Measurements from ENCODE around the gene DPM2.

Gene DPM2

DNA sequence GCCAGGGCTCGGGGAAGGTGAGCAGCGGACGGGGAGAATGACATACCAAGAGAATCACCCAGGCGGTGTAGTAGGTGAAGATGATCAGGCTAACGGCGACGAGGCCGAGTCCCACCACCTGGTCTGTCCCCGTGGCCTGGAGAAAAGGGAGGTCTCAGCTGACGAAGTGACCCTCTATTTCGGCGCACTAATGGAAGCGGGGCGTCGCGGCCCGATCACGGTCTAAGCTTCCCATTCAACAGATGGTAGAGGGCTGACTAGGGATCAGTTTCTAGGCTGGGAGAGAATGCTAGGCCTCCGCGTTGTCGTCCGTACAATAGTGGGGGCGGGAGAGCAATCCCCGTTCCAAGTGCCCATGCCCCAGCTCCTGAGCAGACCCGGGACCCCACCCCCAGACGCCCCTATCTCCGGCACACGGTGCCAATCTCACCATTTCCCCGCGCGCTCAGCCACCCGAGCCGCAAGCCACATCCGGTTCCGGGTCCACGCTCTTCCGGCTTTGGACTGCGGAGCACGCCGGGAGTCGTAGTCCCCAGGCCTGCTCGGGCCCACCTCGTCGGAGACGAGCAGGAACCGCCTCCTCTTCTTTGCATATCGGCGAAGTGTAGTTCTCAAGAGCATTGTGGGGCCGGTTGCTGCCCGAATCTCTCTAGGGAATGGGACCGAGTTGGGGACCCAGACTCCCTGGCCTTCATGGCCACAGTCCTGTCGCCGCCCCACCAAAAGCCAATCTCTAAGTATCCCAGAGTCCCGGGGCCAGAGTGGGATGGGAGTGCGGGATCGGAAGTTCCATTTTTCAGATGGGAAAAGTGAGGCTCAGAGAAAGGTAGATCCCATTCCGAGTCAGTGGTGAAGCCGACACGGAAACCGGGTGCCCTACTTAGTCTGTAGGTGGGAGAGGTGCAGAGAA lies at the start of gene DPM2:
DPM2 (minus strand) TSS at position 467 of the 910 bp plus-strand sequence; CDS start at position 433, 34 bp downstream.
- peak; percentile 74 for DNase-seq (ENCODE audit: low read depth)

DNA sequence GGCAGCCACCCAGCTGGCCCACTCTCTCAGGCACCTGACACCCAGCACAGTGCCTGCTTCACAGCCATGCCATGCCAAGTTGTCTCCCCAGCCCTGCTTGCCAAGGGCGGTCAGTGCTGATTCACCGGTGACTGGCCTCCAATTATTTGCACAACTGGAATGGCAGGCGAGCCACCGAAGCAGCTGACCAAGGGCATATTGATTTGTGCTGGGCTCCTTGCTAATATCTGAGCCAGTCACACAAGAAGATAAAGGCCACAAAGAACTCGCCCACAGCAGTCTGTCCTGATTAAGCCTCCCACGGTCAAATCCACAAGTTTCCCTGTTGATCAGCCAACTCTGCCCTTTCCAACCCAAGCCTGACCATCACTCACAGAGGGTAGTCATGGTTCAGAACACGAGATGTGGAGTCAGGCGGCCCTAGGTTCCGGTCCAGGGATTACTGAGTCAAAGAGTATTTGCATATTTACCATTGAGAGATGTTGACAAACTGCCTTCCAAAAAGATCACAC lies 49.5 kb upstream of the DPM2 start:
- DNase-seq (ENCODE audit: low read depth) = no peak

- no peak for DNase-seq (ENCODE audit: low read depth)
Measured at GRCh38 chr9:127985011-127985410, 47.4 kb upstream of the DPM2 start.

DNA sequence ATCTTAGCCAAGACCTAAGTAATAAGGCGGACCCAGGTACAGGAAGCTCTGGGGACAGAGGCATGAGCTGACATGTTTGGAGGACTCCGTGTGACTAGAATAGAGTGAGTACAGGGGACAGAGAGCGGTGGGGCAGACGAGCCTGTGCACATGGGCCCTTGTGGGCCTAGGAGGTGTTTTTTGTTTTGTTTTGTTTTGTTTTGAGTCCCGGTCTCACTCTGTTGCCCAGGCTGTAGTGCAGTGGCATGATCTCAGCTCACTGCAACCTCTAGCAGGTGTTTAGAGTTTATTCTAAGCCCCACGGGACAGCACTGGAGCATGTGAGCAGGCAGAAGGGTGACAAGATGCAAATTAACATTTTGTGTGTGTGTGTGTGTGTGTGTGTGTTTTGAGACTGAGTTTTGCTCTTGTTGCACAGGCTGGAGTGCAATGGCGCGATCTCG lies 46.2 kb upstream of the DPM2 start:
- no peak for DNase-seq (ENCODE audit: low read depth)

GRCh38 chr9:127982912-127983311 lies 45.3 kb upstream of the DPM2 start:
- no peak for DNase-seq (ENCODE audit: low read depth)

DNA sequence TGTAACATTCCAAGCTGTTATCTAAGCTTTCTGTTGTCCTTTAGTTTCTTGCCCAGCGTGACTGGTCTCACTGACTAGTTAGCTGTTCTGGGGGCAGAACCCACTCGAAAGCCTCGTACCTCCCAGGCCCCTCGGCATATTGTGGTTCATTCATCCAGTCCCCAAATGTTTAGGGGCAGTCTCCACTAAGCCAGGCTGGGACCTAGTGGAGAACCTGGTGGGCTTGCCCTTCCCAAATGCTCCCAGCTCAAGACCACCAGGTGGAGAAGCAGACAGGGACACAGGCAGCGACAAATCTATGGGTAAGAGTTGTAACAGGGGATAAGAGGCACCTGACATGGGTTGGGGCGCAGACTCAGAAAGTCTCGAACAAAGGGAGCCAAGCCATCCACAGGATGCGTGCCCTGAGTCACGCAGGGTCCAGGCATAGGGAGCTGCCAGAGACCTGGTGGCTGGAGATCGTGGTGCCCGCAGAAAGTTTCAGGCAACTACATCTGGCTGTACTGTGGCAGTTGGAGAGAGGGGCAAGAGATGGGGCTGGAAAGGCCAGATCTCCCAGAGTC lies 44.0 kb upstream of the DPM2 start:
- DNase-seq (ENCODE audit: low read depth) = no peak

GRCh38 chr9:127980706-127981558 lies 43.3 kb upstream of the DPM2 start, which contains the start of gene EEIG1:
EEIG1 (minus strand) TSS chr9:127980989; CDS start chr9:127980137, 852 bp downstream.
- peak; percentile 97 for DNase-seq (ENCODE audit: low read depth)

DNA sequence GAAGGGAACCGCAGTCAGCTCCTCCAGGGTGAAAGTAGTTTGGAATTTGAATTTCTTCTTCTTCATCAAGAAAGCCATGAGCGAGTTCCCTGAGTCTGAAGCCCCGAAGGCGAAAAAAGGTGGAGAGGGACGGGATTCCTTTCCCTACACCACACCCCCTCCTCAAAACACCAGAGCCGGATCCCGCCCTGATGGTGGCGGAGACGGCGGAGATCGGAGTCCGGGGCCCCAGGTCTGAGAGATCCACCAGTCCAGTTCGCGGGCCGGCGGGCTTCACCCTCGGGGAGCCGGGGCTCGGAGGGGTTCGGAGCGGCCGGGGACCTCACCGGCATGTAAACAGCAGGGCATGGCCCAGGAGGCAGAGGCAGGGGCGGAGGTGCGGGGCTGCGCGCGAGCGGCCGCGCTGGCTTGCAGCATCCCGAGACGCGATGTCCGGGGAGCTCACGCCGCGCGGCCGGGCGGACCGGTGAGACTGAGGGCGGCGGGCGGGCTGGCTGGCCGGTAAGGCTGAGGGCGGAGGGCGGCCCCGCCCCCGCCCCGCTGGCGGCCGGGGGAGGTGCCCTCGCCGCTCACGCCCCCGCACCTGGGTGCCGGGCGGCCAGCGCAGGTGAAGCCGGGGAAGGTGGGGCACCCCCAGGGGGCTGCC lies 42.5 kb upstream of the DPM2 start:
- DNase-seq (ENCODE audit: low read depth) = peak; percentile 49

- DNase-seq (ENCODE audit: low read depth) = no peak
Measured at GRCh38 chr9:127979333-127980059, 41.8 kb upstream of the DPM2 start.

DNA sequence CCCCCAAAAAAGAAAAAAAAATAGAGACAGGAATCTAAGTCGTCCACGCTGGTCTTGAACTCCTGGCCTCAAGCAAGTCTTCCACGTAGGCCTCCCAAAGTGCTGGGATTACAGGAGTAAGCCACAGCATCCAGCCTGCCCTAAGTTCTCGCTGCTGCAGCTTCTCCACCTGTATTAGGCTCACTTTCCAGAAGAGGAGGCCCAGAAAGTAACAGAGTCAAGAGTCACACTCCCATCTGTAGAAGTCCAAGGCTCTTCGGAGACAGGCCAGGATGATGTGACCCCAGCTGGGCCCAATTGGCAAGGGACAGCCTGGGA lies 41.3 kb upstream of the DPM2 start:
- no peak for DNase-seq (ENCODE audit: low read depth)

- no peak for DNase-seq (ENCODE audit: low read depth)
Measured at GRCh38 chr9:127977884-127978647, 40.4 kb upstream of the DPM2 start.

DNA sequence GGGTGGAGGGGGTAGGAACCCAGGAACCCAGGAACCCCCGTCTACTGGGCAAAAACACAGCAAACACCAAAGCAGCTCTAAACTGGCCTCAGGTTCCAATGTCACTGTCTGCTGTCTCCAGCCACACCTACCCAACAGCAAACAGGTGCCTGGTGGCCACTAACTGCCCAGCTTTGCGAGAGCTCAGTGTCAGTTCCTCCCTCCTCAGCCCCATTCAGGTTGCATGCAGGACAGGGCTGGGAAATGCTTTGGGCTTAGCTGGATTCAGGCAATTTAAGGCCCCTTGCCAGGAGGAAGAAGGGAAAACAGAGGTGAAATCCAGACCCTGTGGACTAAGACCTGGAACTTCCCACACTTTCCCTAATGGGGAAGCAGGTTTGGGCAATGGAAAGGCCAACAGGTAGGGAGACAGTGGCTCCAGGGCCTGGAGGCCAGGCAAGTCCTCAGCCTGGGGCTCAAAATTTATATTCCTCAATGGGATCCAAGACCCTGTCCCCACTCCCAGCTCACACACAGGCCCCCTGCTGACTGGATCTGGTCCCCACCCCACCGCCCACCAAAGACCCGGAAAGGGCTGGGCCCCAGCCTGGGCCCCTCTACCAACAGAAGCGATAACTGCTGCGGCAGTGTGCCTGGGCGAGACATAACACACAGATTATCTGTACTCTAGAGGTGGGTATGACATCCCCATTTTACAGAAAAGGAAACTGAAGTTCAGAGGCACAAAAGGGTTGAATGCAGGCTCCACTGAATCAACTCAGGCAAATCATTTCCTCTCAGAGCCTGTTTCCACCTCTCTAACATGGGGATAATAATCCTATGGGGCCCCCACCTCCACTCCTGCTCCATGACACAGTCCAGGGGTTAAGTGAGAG lies 39.6 kb upstream of the DPM2 start:
- no peak for DNase-seq (ENCODE audit: low read depth)

- no peak for DNase-seq (ENCODE audit: low read depth)
Measured at GRCh38 chr9:127976498-127976897, 38.8 kb upstream of the DPM2 start.

DNA sequence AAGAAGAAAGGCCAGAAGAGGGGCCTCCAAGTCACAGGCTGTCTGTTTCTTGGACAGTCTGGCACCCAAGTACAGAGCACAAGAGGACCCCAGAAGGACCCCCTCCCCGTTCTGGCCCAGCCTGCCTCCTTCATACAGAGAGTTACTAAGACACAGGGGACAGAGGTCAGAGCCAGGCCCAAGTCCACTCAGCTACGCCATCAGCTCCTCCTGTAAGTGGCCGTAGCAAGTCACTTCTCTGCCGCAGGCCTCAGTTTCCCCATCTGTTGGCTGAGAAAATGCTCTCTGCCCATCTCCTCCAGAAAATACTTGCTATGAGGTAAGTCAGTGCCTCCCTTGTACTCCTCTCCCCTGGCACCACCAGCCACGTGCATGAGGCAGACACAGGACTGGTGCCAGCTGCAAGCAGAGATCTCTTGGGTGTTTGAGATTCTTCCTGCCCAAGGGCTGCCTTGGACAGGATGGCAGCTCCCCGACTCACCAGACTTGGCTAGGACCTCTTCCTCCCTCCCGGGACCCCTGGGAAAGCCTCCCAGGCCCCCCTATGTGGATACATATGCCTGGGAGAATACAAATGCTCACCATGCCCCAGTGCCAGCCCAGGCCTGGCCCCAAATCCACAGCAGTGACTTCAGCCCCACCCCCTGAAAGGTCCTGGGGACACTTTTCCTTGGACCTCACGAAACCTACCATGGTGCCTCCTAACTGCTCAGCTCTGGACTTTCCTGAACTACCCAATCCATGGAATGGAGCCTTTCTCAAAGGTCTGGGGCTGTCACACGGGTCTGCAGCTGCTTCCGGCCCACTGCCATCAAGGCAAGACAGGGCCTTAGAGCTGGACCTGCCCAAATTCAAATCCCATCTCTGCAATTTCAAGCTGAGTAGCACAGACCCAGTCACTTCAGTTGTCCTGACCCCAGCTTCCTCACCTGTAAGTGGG lies 38.0 kb upstream of the DPM2 start:
- no peak for DNase-seq (ENCODE audit: low read depth)

DNA sequence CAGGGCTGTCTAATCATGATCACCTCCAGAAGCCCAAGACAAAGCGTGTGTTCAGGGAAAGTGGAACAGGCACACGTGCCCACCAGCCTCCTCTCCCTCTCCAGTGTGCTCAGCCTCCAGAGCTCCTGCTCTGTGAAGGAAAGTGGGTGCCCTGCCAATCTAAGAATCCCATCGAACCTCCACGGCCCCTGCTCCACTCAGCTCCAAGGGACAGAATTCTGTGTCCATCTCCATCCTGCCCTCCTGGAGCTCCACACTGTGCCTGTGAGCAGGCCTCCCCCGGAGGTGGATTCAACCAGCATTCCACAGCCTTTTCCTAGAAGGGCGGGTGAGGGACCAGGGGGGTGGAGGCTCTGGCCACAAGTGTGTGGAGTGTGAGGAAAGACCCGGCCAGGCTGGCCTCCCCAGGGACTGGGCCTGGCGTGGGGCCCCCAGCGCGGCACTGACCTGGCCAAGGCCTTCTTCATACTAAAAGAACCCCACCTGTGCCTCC lies 37.2 kb upstream of the DPM2 start:
- no peak for DNase-seq (ENCODE audit: low read depth)

GRCh38 chr9:127974001-127974768 lies 36.5 kb upstream of the DPM2 start:
- DNase-seq (ENCODE audit: low read depth) = no peak

Data from stimulated activated CD8-positive, alpha-beta memory T cell treated with anti-CD3 and anti-CD28 coated beads, Interleukin-12 subunit alpha, Interleukin-12 subunit beta, amount 100 ng/mL, for 4 hours (primary cell).